H1 (cell line): Measurements from ENCODE around the gene LCN2. TPM values are rescaled to one million over a fixed set of nuclear protein-coding genes. Genes with fewer than 3 reads are reported as not detected.

Experiments used
- BACH1 ChIP-seq: IDR thresholded peaks from 2 replicates; pipeline ENCODE4 v1.6.1; 2012; ENCODE audit warnings: low read length, improper control_type of control experiment
- CHD7 ChIP-seq: fragments of 300-600 bp; sonication (generic); IDR thresholded peaks from 2 replicates; pipeline ENCODE4 v1.7.1; 2012; ENCODE audit warnings: low read length, moderate library complexity, mild to moderate bottlenecking, inconsistent platforms; ENCODE audit not compliant: insufficient replicate concordance
- CREB1 ChIP-seq: IDR thresholded peaks from 2 replicates; pipeline ENCODE4 v1.6.1; 2012; ENCODE audit warnings: inconsistent platforms
- E2F6 ChIP-seq: IDR thresholded peaks from 2 replicates; pipeline ENCODE4 v1.6.1; 2012; ENCODE audit warnings: inconsistent platforms
- KDM4A ChIP-seq: IDR thresholded peaks from one replicate; pipeline ENCODE4 v1.7.1; 2012; ENCODE audit warnings: low read depth, mild to moderate bottlenecking, moderate library complexity, low read length, inconsistent platforms; ENCODE audit not compliant: severe bottlenecking
- PHF8 ChIP-seq: fragments of 200-600 bp; sonication (generic); conservative IDR thresholded peaks from 2 replicates; pipeline ENCODE4 v1.7.1; 2012; ENCODE audit warnings: low read depth, mild to moderate bottlenecking, inconsistent platforms, low read length, moderate library complexity
- POU5F1 ChIP-seq: IDR thresholded peaks from 2 replicates; pipeline ENCODE4 v1.6.1; 2011; ENCODE audit warnings: low read depth, mild to moderate bottlenecking, low read length, moderate library complexity
- RXRA ChIP-seq: IDR thresholded peaks from 2 replicates; pipeline ENCODE4 v1.6.1; 2011; ENCODE audit warnings: low read depth, mild to moderate bottlenecking, low read length, moderate library complexity; ENCODE audit not compliant: insufficient read depth
- SP2 ChIP-seq: IDR thresholded peaks from 2 replicates; pipeline ENCODE4 v1.6.1; 2012; ENCODE audit warnings: mild to moderate bottlenecking, low read length, inconsistent platforms
- SUZ12 ChIP-seq: fragments of 200-600 bp; sonication (generic); IDR thresholded peaks from 2 replicates; pipeline ENCODE4 v1.6.1; 2012; ENCODE audit warnings: mild to moderate bottlenecking, inconsistent platforms, low read length, moderate library complexity, mixed read lengths
- polyA plus RNA-seq, 7 experiments: library from polyadenylated mRNA; depleted of rRNA in 3 of 7; stranded (reverse) in 5 of 7; unstranded in 2 of 7; fragments of >200 nt in 5 of 7; fragments of 200-250 nt in 2 of 7; gene quantifications; 1 replicate in 5 of 7; 2 replicates in 1 of 7; 4 replicates in 1 of 7; pipeline versions ENCODE4 v1.2.1 to v1.2.3, GENCODE V29; 2011 to 2013; ENCODE audit warnings: missing spikeins in 2 of 7, mixed read lengths in 2 of 7
- total RNA-seq: library from RNA; stranded (reverse); fragmentation: NEBNext Ultra II Directional; extraction: Animal tissue kit (Norgen Biotek cat#: 25700); gene quantifications from 2 replicates; pipeline ENCODE4 v1.2.1, GENCODE V29; 2021

LCN2 gene
- total and polyA plus RNA-seq, 2 of the 8 experiments (the other 6 are each of a cell fraction or from before 2014, with no cell fraction given), result 1.1 to 1.6 TPM

- TF ChIP-seq CHD7, result no peak
- TF ChIP-seq SUZ12, result no peak
- no peak for TF ChIP-seq CREB1
- no peak for TF ChIP-seq POU5F1
- TF ChIP-seq RXRA, result no peak
- no peak for TF ChIP-seq BACH1
- TF ChIP-seq KDM4A, result no peak
- TF ChIP-seq PHF8, result no peak
- TF ChIP-seq SP2, result no peak
- no peak for TF ChIP-seq E2F6
- TF ChIP-seq, all 59 proteins: peak for 0
Measured at GRCh38 chr9:128121924-128122808, 27.1 kb upstream of the LCN2 start (continued).
